K562 treated with DMSO at 1 percent for 24 hours (cell line): ENCODE measurements around the gene ZNFX1. TPM values are rescaled to one million over a fixed set of nuclear protein-coding genes. Genes with fewer than 3 reads are reported as not detected.

ENCODE experiments used
- total RNA-seq: library from RNA; unstranded; fragments of 300-600 nt; gene quantifications from 2 replicates; pipeline ENCODE4 v1.2.3, GENCODE V29; 2022; ENCODE audit warnings: low read depth; ENCODE audit not compliant: insufficient read depth

ZNFX1 gene
- total RNA-seq, result 7.9 and 8.4 TPM in 2 replicates

DNA sequence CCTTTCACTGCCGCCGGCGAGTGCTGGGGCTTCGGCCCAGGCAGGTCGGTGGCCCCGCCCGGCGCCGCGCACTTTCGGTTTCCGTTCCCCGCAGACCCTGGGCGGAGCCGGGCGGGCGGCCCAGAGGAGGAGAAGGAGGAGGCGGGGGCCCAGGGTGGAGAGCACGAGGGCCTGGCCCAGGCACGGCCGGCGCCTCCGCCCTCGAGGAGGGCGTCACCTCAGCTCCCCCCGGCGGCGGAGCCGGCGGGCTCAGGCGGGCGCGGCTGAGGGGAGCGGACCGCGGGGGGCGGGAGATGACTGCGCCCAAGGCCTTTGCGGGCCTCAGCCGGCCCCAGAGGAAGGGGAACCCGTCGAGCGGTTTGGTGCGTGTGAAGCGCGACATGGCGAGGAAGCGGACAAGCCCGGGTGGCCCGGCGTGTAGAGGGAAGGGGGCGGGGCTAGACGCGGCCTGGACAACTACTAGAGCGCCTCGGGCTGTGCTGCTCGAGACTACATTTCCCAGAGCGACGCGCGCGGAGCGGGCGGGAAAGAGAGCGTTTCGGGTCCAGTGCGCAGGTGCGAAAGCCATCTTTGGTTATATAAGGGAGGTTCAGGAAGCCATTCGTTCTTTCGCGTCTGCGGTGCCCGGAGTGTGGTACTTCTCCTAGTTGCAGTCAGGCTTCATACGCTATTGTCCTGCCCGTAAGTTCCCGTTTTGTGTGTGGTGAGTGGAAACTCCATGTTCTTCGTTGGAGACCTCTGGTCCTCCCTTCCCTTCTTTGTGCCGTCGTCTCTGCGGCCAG is at the start of gene ZNFX1:
Gene ZNFX1 (minus strand): TSS at position 22 of the 782 bp plus-strand sequence. CDS start 2,218 bp downstream, outside the sequence.

DNA sequence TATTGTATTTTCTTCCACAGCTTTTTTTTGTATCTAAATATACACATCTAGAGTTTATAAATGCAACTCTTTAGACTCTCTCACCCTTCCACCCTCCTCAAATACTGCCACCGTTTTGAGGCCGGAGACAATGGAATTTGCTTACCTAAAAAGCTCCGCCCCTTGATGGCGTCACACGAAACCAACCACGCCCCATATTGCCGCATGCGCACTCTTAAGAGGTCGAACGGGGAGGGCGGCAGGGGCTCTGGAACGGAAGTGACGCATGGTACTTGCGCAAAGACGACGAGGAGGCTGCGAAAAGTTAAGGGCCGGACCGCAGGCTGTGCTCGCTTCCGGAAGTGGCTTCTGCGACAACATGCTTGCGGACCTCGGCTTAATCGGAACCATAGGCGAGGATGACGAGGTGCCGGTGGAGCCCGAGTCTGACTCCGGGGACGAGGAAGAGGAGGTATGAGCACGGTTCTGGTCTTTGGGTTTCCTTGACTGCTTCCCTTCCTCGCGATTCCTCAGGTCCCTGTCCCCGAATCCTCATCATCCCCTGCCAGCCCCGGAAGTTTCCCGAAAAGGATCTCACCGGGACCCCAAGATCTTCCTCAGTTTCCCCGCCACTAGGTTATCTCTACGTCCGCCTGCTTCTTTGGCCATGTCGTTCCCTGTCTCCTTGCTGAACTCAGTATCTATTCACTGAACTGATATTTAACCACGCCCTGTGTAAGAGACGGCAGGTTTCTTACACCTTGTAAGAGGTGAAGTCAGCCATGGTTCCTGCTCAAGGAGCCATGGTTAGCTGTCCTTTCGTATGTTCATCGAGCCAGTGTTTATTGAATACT is 58.5 kb downstream of the ZNFX1 start, which contains the start of gene DDX27:
Gene DDX27 (plus strand): TSS at position 326 of the 833 bp plus-strand sequence. CDS start 33 bp downstream, at position 359.

Other genes starting within 250 kb of the ZNFX1 start
- 62.9 and 77.1 TPM in 2 replicates for gene CSE1L, start 231.7 kb downstream of the ZNFX1 start, total RNA-seq
- gene STAU1, start 89.7 kb downstream of the ZNFX1 start, total RNA-seq, result 79.6 and 84.4 TPM in 2 replicates
- gene DDX27, start 58.6 kb downstream of the ZNFX1 start, total RNA-seq, result 50.4 and 54.2 TPM in 2 replicates
- 0.05 TPM in 1 of 2 replicates, not detected in the other for gene KCNB1, start 204.6 kb upstream of the ZNFX1 start, total RNA-seq